HepG2 (cell line): Measurements from ENCODE around the gene POLQ. TPM values are rescaled to one million over a fixed set of nuclear protein-coding genes. Genes with fewer than 3 reads are reported as not detected.
A peak's percentile ranks its signal among the peaks of the same experiment; 100 is the strongest.

Experiments
- ATAC-seq: fragments of 200-7000 bp; cut with Tn5 transposase; 3 replicates; pipeline ENCODE4 v1.9.1; 2020; ENCODE audit warnings: mild to moderate bottlenecking, moderate library complexity
- BruUV-seq: library from RNA; stranded (reverse); fragments of 400-500 nt; replicated peaks from 2 replicates; lab custom pipeline; 2021; lab: Mats Ljungman, UMichigan
- CTCF ChIA-PET: fragments of 300-600 bp; formaldehyde crosslinking; extraction: SDS; loops from one replicate; lab custom pipeline; 2021; ENCODE audit warnings: low total read pairs, inconsistent platforms, low intra/inter-chr PET ratio; lab: Yijun Ruan, JAX
- POLR2A ChIA-PET: fragments of 350-600 bp; sonication (Branson Sonifier 250); formaldehyde crosslinking; loops from one replicate; lab custom pipeline; 2020; ENCODE audit warnings: antibody characterized with exemption, inconsistent platforms; lab: Yijun Ruan, JAX
- DNase-seq: peaks from one replicate; pipeline ENCODE4 v3.0.0-alpha.2; 2015; ENCODE audit warnings: low spot score
- FAIRE-seq: peaks from 3 replicates; lab custom pipeline; 2011; peaks lifted over from hg19 to GRCh38; lab: Jason Lieb, UNC
- H2AFZ ChIP-seq: one replicate; pipeline ENCODE4 v1.6.1; 2011; ENCODE audit warnings: low read length, inconsistent platforms
- H3K27ac ChIP-seq: fragments of 300-600 bp; 3 replicates; pipeline ENCODE4 v1.8.0; 2011; ENCODE audit warnings: mixed run types, mild to moderate bottlenecking, mixed read lengths, low read length, inconsistent platforms; ENCODE audit not compliant: insufficient read depth; ENCODE audit errors: extremely low read length
- H3K27me3 ChIP-seq, 2 experiments: fragments of 200-600 bp in 1 of 2; 2 replicates in 1 of 2; 3 replicates in 1 of 2; pipeline versions ENCODE4 v1.6.0 to v1.8.0; 2011; ENCODE audit warnings: low read length in 2 of 2, mild to moderate bottlenecking in 2 of 2, moderate library complexity in 2 of 2, inconsistent platforms in 1 of 2; ENCODE audit not compliant: insufficient read depth in 2 of 2, control insufficient read depth in 1 of 2
- H3K36me3 ChIP-seq, 2 experiments: fragments of 200-600 bp in 1 of 2; replicated peaks in 1 of 2; 2 replicates in 1 of 2; 3 replicates in 1 of 2; pipeline versions ENCODE4 v1.5.1 to v1.8.0; 2011; ENCODE audit warnings: low read length in 2 of 2, inconsistent platforms in 1 of 2; ENCODE audit not compliant: insufficient read depth in 2 of 2, control insufficient read depth in 1 of 2
- H3K4me1 ChIP-seq: 2 replicates; pipeline ENCODE4 v1.5.1; 2012; ENCODE audit warnings: low read length, inconsistent platforms; ENCODE audit not compliant: insufficient read depth
- H3K4me2 ChIP-seq: 2 replicates; pipeline ENCODE4 v1.6.0; 2011; ENCODE audit warnings: low read depth, low read length, inconsistent platforms
- H3K4me3 ChIP-seq, 3 experiments: fragments of 200-600 bp in 1 of 3; sonication (generic), shearing (Covaris generic) in 1 of 3; replicated peaks in 1 of 3; 2 replicates each; pipeline ENCODE4 v1.5.1; 2011 to 2016; ENCODE audit warnings: low read length in 3 of 3, inconsistent platforms in 2 of 3, low read depth in 2 of 3, mild to moderate bottlenecking in 2 of 3, control low read depth in 1 of 3, mixed read lengths in 1 of 3; ENCODE audit not compliant: insufficient read depth in 1 of 3
- H3K79me2 ChIP-seq: one replicate; pipeline ENCODE4 v1.6.1; 2011; ENCODE audit warnings: low read length, inconsistent platforms; ENCODE audit not compliant: insufficient read depth
- H3K9ac ChIP-seq: 2 replicates; pipeline ENCODE4 v1.6.0; 2011; ENCODE audit warnings: mild to moderate bottlenecking, low read depth, low read length, inconsistent platforms; ENCODE audit not compliant: insufficient read depth
- H3K9me3 ChIP-seq: 2 replicates; pipeline ENCODE4 v1.5.1; 2012; ENCODE audit warnings: mild to moderate bottlenecking, low read length
- H4K20me1 ChIP-seq: 2 replicates; pipeline ENCODE4 v1.6.0; 2011; ENCODE audit warnings: inconsistent platforms, mild to moderate bottlenecking, low read length, moderate library complexity; ENCODE audit not compliant: insufficient read depth
- AHR ChIP-seq: IDR thresholded peaks from 2 replicates; pipeline ENCODE4 v1.6.1; 2018; ENCODE audit warnings: missing genetic modification reagents, missing compliant biosample characterization
- ARID3A ChIP-seq: IDR thresholded peaks from 2 replicates; pipeline ENCODE4 v1.6.1; 2012; ENCODE audit warnings: low read depth, low read length, improper control_type of control experiment
- ATF7 ChIP-seq, 2 experiments: fragments of 450-650 bp in 1 of 2; sonication (generic) in 1 of 2; formaldehyde crosslinking in 1 of 2; IDR thresholded peaks; 2 replicates each; pipeline versions ENCODE4 v1.4.0 to v1.6.1; 2016 to 2020; ENCODE audit warnings: antibody characterized with exemption in 1 of 2, mild to moderate bottlenecking in 1 of 2, missing genetic modification reagents in 1 of 2
- HNF4A ChIP-seq: sonication (generic); formaldehyde crosslinking; IDR thresholded peaks from 2 replicates; pipeline ENCODE4 v1.4.0; 2020; ENCODE audit warnings: missing genetic modification reagents
- RXRB ChIP-seq: IDR thresholded peaks from 2 replicates; pipeline ENCODE4 v1.6.1; 2016; ENCODE audit warnings: borderline replicate concordance, missing genetic modification reagents, missing compliant biosample characterization
- TGIF2 ChIP-seq: IDR thresholded peaks from 2 replicates; pipeline ENCODE4 v1.6.1; 2016; ENCODE audit warnings: control low read depth, missing compliant biosample characterization
- ZKSCAN5 ChIP-seq: sonication (generic); formaldehyde crosslinking; IDR thresholded peaks from 2 replicates; pipeline ENCODE4 v1.5.1; 2020; ENCODE audit warnings: mild to moderate bottlenecking, missing genetic modification reagents
- ZNF124 ChIP-seq: sonication (generic); formaldehyde crosslinking; IDR thresholded peaks from 2 replicates; pipeline ENCODE4 v1.4.0; 2020; ENCODE audit warnings: missing genetic modification reagents
- ZNF407 ChIP-seq: sonication (generic); formaldehyde crosslinking; IDR thresholded peaks from one replicate; pipeline ENCODE4 v1.5.1; 2020; ENCODE audit warnings: mild to moderate bottlenecking, missing genetic modification reagents; ENCODE audit errors: not compliant biosample characterization
- ZNF614 ChIP-seq: IDR thresholded peaks from 2 replicates; pipeline ENCODE4 v1.6.1; 2018; ENCODE audit warnings: missing biosample characterization, missing genetic modification reagents, inconsistent platforms, borderline replicate concordance
- WGBS: methylation state at CpG from one replicate; pipeline ENCODE4 v1.1.6; 2017; ENCODE audit warnings: low lambda C conversion rate; 5-methylcytosine and 5-hydroxymethylcytosine counted together
- in situ Hi-C: cut with HindIII; loops from 2 replicates; pipeline ENCODE4 v1.10.0; 2017; ENCODE audit warnings: low pct_unique_long_range_greater_than_20kb; ENCODE audit not compliant: extremely low pct_ligation_motif_present
- intact Hi-C: fragments of 100-400 bp; cut with micrococcal nuclease; formaldehyde crosslinking; loops from one replicate; pipeline ENCODE4 v1.10.0; 2022; ENCODE audit not compliant: unreplicated experiment
- polyA plus RNA-seq, 8 experiments: library from polyadenylated mRNA; depleted of rRNA in 3 of 8; stranded (reverse) in 7 of 8; unstranded in 1 of 8; fragments of >200 nt; fragmentation: Illumina TruSeq in 4 of 8; extraction: Trizol in 4 of 8; gene quantifications; 2 replicates each; pipeline versions ENCODE4 v1.2.1 to v1.2.3, GENCODE V29; 2011 to 2016; ENCODE audit warnings: low read depth in 4 of 8, missing spikeins in 1 of 8, mixed read lengths in 1 of 8; ENCODE audit not compliant: insufficient read depth in 1 of 8
- total RNA-seq, 5 experiments: library from RNA; depleted of rRNA; stranded (reverse); fragments of >200 nt; fragmentation: Illumina TruSeq; extraction: Trizol; gene quantifications; 2 replicates each; pipeline ENCODE4 v1.2.3, GENCODE V29; 2016; ENCODE audit warnings: low read depth in 1 of 5
- TF ChIP-seq, protein P1 (sequence below): sonication (generic); formaldehyde crosslinking; IDR thresholded peaks from 2 replicates; pipeline ENCODE4 v1.4.0; 2020; ENCODE audit warnings: missing genetic modification reagents

The POLQ gene
- total and polyA plus RNA-seq, 2 of the 13 experiments (the other 11 are each of a cell fraction or from before 2014, with no cell fraction given) = 2.5 to 18.6 TPM

- Histone ChIP-seq H3K36me3 (peaks cover 4 to 19% of the 10 kb centered on the region in 2 experiments; a peak in 4 of 5 replicates), H3K4me3 (no peak overlapping the region), H3K4me2 (no peak overlapping the region), H4K20me1 (no peaks in the 10 kb centered on the region), H3K79me2 (no peaks in the 10 kb centered on the region), H3K9ac (no peak overlapping the region), H3K9me3 (no peaks in the 10 kb centered on the region), H3K27me3 (no peaks in the 10 kb centered on the region), H3K4me1 (peaks cover 7% of the 10 kb centered on the region; the same call in 1 of the 2 replicates), H3K27ac (no peak overlapping the region), H2AFZ (no peak overlapping the region)
- no TSS peak for BruUV-seq
- ChIA-PET POLR2A (no interaction called here), CTCF (no interaction called here)
- WGBS = 45% methylated on average over 2 of the region's 2 CpGs
- ATAC-seq (no peak), FAIRE-seq (no peak), DNase-seq (peak; percentile 31)
- intact Hi-C loops = no loop called here
- in situ Hi-C loops = no loop called here
- TF ChIP-seq ZKSCAN5 (CRISPR knock-in tag) = no peak
- TF ChIP-seq ARID3A = no peak
- TF ChIP-seq ZNF614 (CRISPR knock-in tag) = no peak
- TF ChIP-seq ZNF124 (CRISPR knock-in tag) = no peak
- TF ChIP-seq AHR = no peak
- no peak for TF ChIP-seq RXRB (CRISPR knock-in tag)
- TF ChIP-seq, protein P1, sequence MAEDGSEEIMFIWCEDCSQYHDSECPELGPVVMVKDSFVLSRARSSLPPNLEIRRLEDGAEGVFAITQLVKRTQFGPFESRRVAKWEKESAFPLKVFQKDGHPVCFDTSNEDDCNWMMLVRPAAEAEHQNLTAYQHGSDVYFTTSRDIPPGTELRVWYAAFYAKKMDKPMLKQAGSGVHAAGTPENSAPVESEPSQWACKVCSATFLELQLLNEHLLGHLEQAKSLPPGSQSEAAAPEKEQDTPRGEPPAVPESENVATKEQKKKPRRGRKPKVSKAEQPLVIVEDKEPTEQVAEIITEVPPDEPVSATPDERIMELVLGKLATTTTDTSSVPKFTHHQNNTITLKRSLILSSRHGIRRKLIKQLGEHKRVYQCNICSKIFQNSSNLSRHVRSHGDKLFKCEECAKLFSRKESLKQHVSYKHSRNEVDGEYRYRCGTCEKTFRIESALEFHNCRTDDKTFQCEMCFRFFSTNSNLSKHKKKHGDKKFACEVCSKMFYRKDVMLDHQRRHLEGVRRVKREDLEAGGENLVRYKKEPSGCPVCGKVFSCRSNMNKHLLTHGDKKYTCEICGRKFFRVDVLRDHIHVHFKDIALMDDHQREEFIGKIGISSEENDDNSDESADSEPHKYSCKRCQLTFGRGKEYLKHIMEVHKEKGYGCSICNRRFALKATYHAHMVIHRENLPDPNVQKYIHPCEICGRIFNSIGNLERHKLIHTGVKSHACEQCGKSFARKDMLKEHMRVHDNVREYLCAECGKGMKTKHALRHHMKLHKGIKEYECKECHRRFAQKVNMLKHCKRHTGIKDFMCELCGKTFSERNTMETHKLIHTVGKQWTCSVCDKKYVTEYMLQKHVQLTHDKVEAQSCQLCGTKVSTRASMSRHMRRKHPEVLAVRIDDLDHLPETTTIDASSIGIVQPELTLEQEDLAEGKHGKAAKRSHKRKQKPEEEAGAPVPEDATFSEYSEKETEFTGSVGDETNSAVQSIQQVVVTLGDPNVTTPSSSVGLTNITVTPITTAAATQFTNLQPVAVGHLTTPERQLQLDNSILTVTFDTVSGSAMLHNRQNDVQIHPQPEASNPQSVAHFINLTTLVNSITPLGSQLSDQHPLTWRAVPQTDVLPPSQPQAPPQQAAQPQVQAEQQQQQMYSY = no peak
- no peak for TF ChIP-seq TGIF2 (CRISPR knock-in tag)
- peak; percentile 29; the same call in 1 of the 2 replicates for TF ChIP-seq ATF7 (IDR thresholded peaks at IDR 0.05)
- no peak for TF ChIP-seq ATF7 (CRISPR knock-in tag; IDR thresholded peaks at IDR 0.05)
- TF ChIP-seq ZNF407 (CRISPR knock-in tag) = no peak
- peak; percentile 26; the same call in 1 of the 2 replicates for TF ChIP-seq HNF4A (CRISPR knock-in tag)
Observed at GRCh38 chr3:121504618-121505017, 41.2 kb downstream of the POLQ start.
